Cardiac fibroblast (primary cell): ENCODE data around the gene PSTPIP1.

ENCODE experiments used
- DNase-seq, 2 donors: peaks; one replicate each; pipeline versions ENCODE4 v3.0.0 to v3.0.0-alpha.2; 2010; ENCODE audit warnings: low read depth in 2 of 2
- H3K4me3 ChIP-seq, 2 donors: replicated peaks in 1 of 2; 1 replicate in 1 of 2; 2 replicates in 1 of 2; pipeline ENCODE4 v1.5.1; 2011; ENCODE audit warnings: low read depth in 2 of 2, low read length in 2 of 2, mild to moderate bottlenecking in 2 of 2, moderate library complexity in 1 of 2
- TF ChIP-seq, protein P1 (sequence below): IDR thresholded peaks from one replicate; pipeline ENCODE4 v1.5.1; 2011; ENCODE audit warnings: low read depth, mild to moderate bottlenecking, low read length, inconsistent platforms

The PSTPIP1 gene

GRCh38 chr15:77084436-77084835 lies 89.5 kb downstream of the PSTPIP1 start:
- TF ChIP-seq, protein P1, sequence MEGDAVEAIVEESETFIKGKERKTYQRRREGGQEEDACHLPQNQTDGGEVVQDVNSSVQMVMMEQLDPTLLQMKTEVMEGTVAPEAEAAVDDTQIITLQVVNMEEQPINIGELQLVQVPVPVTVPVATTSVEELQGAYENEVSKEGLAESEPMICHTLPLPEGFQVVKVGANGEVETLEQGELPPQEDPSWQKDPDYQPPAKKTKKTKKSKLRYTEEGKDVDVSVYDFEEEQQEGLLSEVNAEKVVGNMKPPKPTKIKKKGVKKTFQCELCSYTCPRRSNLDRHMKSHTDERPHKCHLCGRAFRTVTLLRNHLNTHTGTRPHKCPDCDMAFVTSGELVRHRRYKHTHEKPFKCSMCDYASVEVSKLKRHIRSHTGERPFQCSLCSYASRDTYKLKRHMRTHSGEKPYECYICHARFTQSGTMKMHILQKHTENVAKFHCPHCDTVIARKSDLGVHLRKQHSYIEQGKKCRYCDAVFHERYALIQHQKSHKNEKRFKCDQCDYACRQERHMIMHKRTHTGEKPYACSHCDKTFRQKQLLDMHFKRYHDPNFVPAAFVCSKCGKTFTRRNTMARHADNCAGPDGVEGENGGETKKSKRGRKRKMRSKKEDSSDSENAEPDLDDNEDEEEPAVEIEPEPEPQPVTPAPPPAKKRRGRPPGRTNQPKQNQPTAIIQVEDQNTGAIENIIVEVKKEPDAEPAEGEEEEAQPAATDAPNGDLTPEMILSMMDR: no peak
- H3K4me3 ChIP-seq: no peak overlapping the region
- DNase-seq: no peak

GRCh38 chr15:77085297-77085696 lies 90.4 kb downstream of the PSTPIP1 start:
- DNase-seq: peak; percentile 37 to 52
- TF ChIP-seq, protein P1: no peak
- H3K4me3 ChIP-seq: no peak overlapping the region
